EH (cell line): ENCODE data around the gene CLEC1B.
"Not testable (repeated sequence)": the region's sequence is repeated elsewhere in the genome, so short reads cannot be mapped to it uniquely, and the experiment has no call there.

ENCODE experiments used
- DNase-seq: peaks from one replicate; pipeline ENCODE4 v3.0.0-alpha.2; 2015; ENCODE audit warnings: low read depth

Gene CLEC1B

GRCh38 chr12:9974731-9975130 is 24.2 kb downstream of the CLEC1B start:
- not testable (repeated sequence) for DNase-seq

GRCh38 chr12:9973949-9974348 is 25.0 kb downstream of the CLEC1B start:
- no peak for DNase-seq

GRCh38 chr12:9971181-9971580 is 27.7 kb downstream of the CLEC1B start, which contains the start of gene CLEC12A:
TSS of gene CLEC12A (plus strand) at chr12:9971409. CDS start at chr12:9971597, 188 bp downstream.
- no peak for DNase-seq

- DNase-seq: no peak
These were observed 29.2 kb downstream of the CLEC1B start for GRCh38 chr12:9969673-9970072.

GRCh38 chr12:9961901-9962300 is 37.0 kb downstream of the CLEC1B start:
- DNase-seq: no peak

- no peak for DNase-seq
These were observed 37.8 kb downstream of the CLEC1B start for GRCh38 chr12:9961106-9961505.

- DNase-seq: no peak
These were observed 38.3 kb downstream of the CLEC1B start for GRCh38 chr12:9960590-9960989.

GRCh38 chr12:9957834-9958233 is 41.1 kb downstream of the CLEC1B start:
- DNase-seq: no peak

GRCh38 chr12:9952954-9953729 is 45.8 kb downstream of the CLEC1B start:
- not testable (repeated sequence) for DNase-seq

- DNase-seq: no peak
These were observed 47.8 kb downstream of the CLEC1B start for GRCh38 chr12:9951026-9951675.

GRCh38 chr12:9948606-9949296 is 50.2 kb downstream of the CLEC1B start:
- DNase-seq: no peak

- DNase-seq: no peak
These were observed 51.2 kb downstream of the CLEC1B start for GRCh38 chr12:9947674-9948073.

GRCh38 chr12:9944391-9944790 is 54.5 kb downstream of the CLEC1B start:
- no peak for DNase-seq

GRCh38 chr12:9943240-9943639 is 55.7 kb downstream of the CLEC1B start:
- no peak for DNase-seq
